SK-N-SH (cell line): Measurements from ENCODE around the gene PRC1. TPM values are rescaled to one million over a fixed set of nuclear protein-coding genes. Genes with fewer than 3 reads are reported as not detected.
"Not testable (repeated sequence)": the region's sequence is repeated elsewhere in the genome, so short reads cannot be mapped to it uniquely, and the experiment has no call there.

Experiments used
- CTCF ChIA-PET: fragments of 300-600, 350-600 bp; formaldehyde crosslinking; extraction: SDS; loops from one replicate; lab custom pipeline; 2021; lab: Yijun Ruan, JAX
- POLR2A ChIA-PET: fragments of 350-600 bp; sonication (Branson Sonifier 250); formaldehyde crosslinking; extraction: SDS; loops from one replicate; lab custom pipeline; 2020; ENCODE audit warnings: antibody characterized with exemption, inconsistent platforms; lab: Yijun Ruan, JAX
- DNase-seq: peaks from one replicate; pipeline ENCODE4 v3.0.0; 2012
- H2AFZ ChIP-seq: fragments of 200-600 bp; sonication (generic); 2 replicates; pipeline ENCODE4 v1.8.1; 2016; ENCODE audit warnings: antibody characterized with exemption, mild to moderate bottlenecking, low read depth
- H3F3A ChIP-seq: fragments of 200-600 bp; sonication (generic); replicated peaks from 2 replicates; pipeline ENCODE3; 2016; ENCODE audit warnings: antibody characterized with exemption, mild to moderate bottlenecking; ENCODE audit not compliant: insufficient read depth
- H3K27ac ChIP-seq, 2 experiments: fragments of 200-500 bp in 1 of 2; fragments of 200-600 bp in 1 of 2; sonication (Bioruptor generic) in 1 of 2; sonication (generic), shearing (Covaris generic) in 1 of 2; 2 replicates each; pipeline versions ENCODE4 v1.5.1 to v1.6.1; 2014 to 2016; ENCODE audit warnings: low read depth in 2 of 2, inconsistent platforms in 1 of 2, low read length in 1 of 2, mild to moderate bottlenecking in 1 of 2, mixed read lengths in 1 of 2
- H3K27me3 ChIP-seq: fragments of 200-600 bp; sonication (generic), shearing (Covaris generic); 2 replicates; pipeline ENCODE4 v1.6.1; 2016; ENCODE audit warnings: mixed run types; ENCODE audit not compliant: insufficient read depth
- H3K36me3 ChIP-seq, 2 experiments: fragments of 200-500 bp in 1 of 2; fragments of 200-600 bp in 1 of 2; sonication (Bioruptor generic) in 1 of 2; sonication (generic) in 1 of 2; replicated peaks in 1 of 2; 2 replicates each; pipeline versions ENCODE3 to v1.5.1; 2014 to 2016; ENCODE audit warnings: low read length in 1 of 2, mild to moderate bottlenecking in 1 of 2; ENCODE audit not compliant: insufficient read depth in 2 of 2, control insufficient read depth in 1 of 2
- H3K4me1 ChIP-seq, 2 experiments: fragments of 200-500 bp in 1 of 2; fragments of 200-600 bp in 1 of 2; sonication (Bioruptor generic) in 1 of 2; sonication (generic), shearing (Covaris generic) in 1 of 2; 2 replicates each; pipeline versions ENCODE4 v1.5.1 to v1.6.1; 2014 to 2016; ENCODE audit warnings: low read depth in 1 of 2, low read length in 1 of 2, mixed run types in 1 of 2; ENCODE audit not compliant: insufficient read depth in 2 of 2, control insufficient read depth in 1 of 2
- H3K4me2 ChIP-seq: fragments of 200-600 bp; sonication (generic), shearing (Covaris generic); 2 replicates; pipeline ENCODE4 v1.6.1; 2017; ENCODE audit warnings: mixed run types
- H3K4me3 ChIP-seq, 2 experiments: fragments of 200-500 bp in 1 of 2; fragments of 200-600 bp in 1 of 2; sonication (Bioruptor generic) in 1 of 2; sonication (generic), shearing (Covaris generic) in 1 of 2; 2 replicates each; pipeline versions ENCODE4 v1.5.1 to v1.8.1; 2014 to 2016; ENCODE audit warnings: low read depth in 2 of 2, inconsistent platforms in 1 of 2, low read length in 1 of 2, mild to moderate bottlenecking in 1 of 2, mixed read lengths in 1 of 2, moderate library complexity in 1 of 2
- H3K79me2 ChIP-seq: fragments of 200-600 bp; sonication (generic); 2 replicates; pipeline ENCODE4 v1.8.1; 2017; ENCODE audit warnings: mild to moderate bottlenecking; ENCODE audit not compliant: insufficient read depth
- H3K9ac ChIP-seq: fragments of 200-600 bp; sonication (generic); 2 replicates; pipeline ENCODE4 v1.6.1; 2017; ENCODE audit warnings: mixed run types
- H3K9me2 ChIP-seq: fragments of 200-600 bp; sonication (generic); 2 replicates; pipeline ENCODE4 v1.6.1; 2017; ENCODE audit warnings: mixed run types
- H3K9me3 ChIP-seq: fragments of 200-600 bp; sonication (generic); 2 replicates; pipeline ENCODE4 v1.6.1; 2017; ENCODE audit warnings: mixed run types, mild to moderate bottlenecking, moderate library complexity
- H4K20me1 ChIP-seq: fragments of 200-600 bp; sonication (generic); 2 replicates; pipeline ENCODE4 v1.6.1; 2017; ENCODE audit warnings: mild to moderate bottlenecking, mixed run types; ENCODE audit not compliant: insufficient read depth
- ELF1 ChIP-seq: IDR thresholded peaks from 2 replicates; pipeline ENCODE4 v1.4.0; 2012
- EZH2phosphoT487 ChIP-seq: fragments of 200-600 bp; sonication (generic); IDR thresholded peaks from 2 replicates; pipeline ENCODE4 v1.6.1; 2017; ENCODE audit warnings: low read depth, mixed run types, mild to moderate bottlenecking, antibody characterized with exemption, moderate library complexity, borderline replicate concordance
- FOXJ3 ChIP-seq: sonication (generic); formaldehyde crosslinking; IDR thresholded peaks from 2 replicates; pipeline ENCODE4 v1.5.1; 2020; ENCODE audit warnings: mild to moderate bottlenecking, missing genetic modification reagents
- GATA2 ChIP-seq: sonication (generic); formaldehyde crosslinking; IDR thresholded peaks from 2 replicates; pipeline ENCODE4 v1.5.0; 2020; ENCODE audit warnings: mild to moderate bottlenecking, missing genetic modification reagents
- MEF2A ChIP-seq: IDR thresholded peaks from 2 replicates; pipeline ENCODE4 v1.4.0; 2012; ENCODE audit warnings: low read depth, borderline replicate concordance
- POLR2AphosphoS5 ChIP-seq: IDR thresholded peaks from 2 replicates; pipeline ENCODE4 v1.6.1; 2012; ENCODE audit warnings: low read depth, low read length
- RAD21 ChIP-seq: IDR thresholded peaks from 2 replicates; pipeline ENCODE4 v1.6.1; 2012; ENCODE audit warnings: mild to moderate bottlenecking, low read length
- SIN3A ChIP-seq: IDR thresholded peaks from 2 replicates; pipeline ENCODE4 v1.6.1; 2012; ENCODE audit warnings: low read depth, mild to moderate bottlenecking, low read length, moderate library complexity, borderline replicate concordance
- SMC3 ChIP-seq: IDR thresholded peaks from 2 replicates; pipeline ENCODE4 v1.6.1; 2012; ENCODE audit warnings: low read depth, low read length, improper control_type of control experiment
- TAF1 ChIP-seq: IDR thresholded peaks from 2 replicates; pipeline ENCODE4 v1.6.1; 2012; ENCODE audit warnings: low read depth, mild to moderate bottlenecking, low read length, moderate library complexity, borderline replicate concordance
- TEAD4 ChIP-seq: IDR thresholded peaks from 2 replicates; pipeline ENCODE4 v1.4.0; 2012; ENCODE audit warnings: mild to moderate bottlenecking, borderline replicate concordance; ENCODE audit not compliant: insufficient read depth
- WGBS: methylation state at CpG from one replicate; pipeline ENCODE4 v1.1.6; 2017; ENCODE audit warnings: low lambda C conversion rate; 5-methylcytosine and 5-hydroxymethylcytosine counted together
- polyA plus RNA-seq, 3 experiments: library from polyadenylated mRNA; depleted of rRNA; stranded (reverse); fragments of >200 nt; gene quantifications; 2 replicates each; pipeline ENCODE4 v1.2.3, GENCODE V29; 2012
- TF ChIP-seq, protein P1 (sequence below): IDR thresholded peaks from 2 replicates; pipeline ENCODE4; 2012
- TF ChIP-seq, protein P2 (sequence below): IDR thresholded peaks from 2 replicates; pipeline ENCODE4 v1.4.0; 2012; ENCODE audit warnings: low read depth, borderline replicate concordance

PRC1 gene
- polyA plus RNA-seq, 1 of the 3 experiments (the other 2 are of a cell fraction): 125 TPM

DNA sequence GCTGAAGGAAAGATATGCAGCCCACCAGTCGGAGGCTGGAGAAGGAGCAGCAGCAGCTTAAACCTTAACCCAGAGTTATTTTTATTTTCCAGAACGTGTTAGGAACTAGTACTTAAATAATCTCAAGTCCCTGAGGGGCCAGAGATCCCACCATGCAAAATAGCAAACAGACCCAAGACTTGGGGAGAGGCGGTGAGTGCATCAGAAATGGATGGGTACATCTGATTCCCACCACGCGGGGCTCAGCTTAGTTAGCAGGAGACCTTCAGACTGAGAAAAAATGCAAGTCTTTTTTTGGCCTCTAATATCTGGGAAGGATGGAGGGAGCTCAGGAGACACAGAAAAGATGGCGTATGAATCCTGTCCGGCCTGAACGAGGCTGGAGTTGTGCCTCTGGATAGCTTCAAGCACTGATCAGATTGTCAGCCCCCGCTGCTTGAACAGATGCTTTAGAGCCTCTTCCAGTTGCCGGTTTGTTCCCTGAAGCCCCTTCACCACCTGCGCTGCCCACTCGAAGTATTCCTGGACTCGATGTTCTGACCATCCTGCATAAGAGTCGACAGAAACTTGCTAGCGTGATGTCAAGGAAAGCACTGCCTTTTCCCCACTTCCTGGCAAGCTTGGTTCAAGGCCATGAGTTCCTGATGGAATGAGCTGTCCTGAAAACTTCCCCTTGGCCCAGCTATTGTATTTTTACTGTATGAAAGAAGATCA, 63.3 kb downstream of the PRC1 start:
- Histone ChIP-seq H3K9ac (no peak overlapping the region), H3K4me3 (peak overlapping the region; percentile 84 to 89; a peak in 3 of 4 replicates), H3K4me2 (peak overlapping the region; percentile 97), H3K36me3 (no peaks in the 10 kb centered on the region), H3K4me1 (peaks cover 6 to 35% of the 10 kb centered on the region in 2 experiments; a peak in 2 of 4 replicates), H3K27me3 (no peaks in the 10 kb centered on the region), H3F3A (peaks cover 22% of the 10 kb centered on the region), H3K9me2 (no peaks in the 10 kb centered on the region), H3K27ac (peak overlapping the region; percentile 52 to 60; a peak in 3 of 4 replicates), H4K20me1 (no peaks in the 10 kb centered on the region), H3K79me2 (peaks cover 9% of the 10 kb centered on the region), H3K9me3 (no peaks in the 10 kb centered on the region), H2AFZ (0 out of 2 replicates have a peak overlapping the region, but pooled peaks have one; percentile 98)
- ChIA-PET POLR2A (interaction anchor here (2.2 to 4.8 kb wide), 4 partner anchors 23 to 35 kb away, joined by 8 to 23 read pairs (median 10); partner anchors contain the start of genes MAN2A2 and RCCD1), CTCF (interaction anchor here (0.6 to 11.5 kb wide), 19 partner anchors 13 to 343 kb away, joined by 3 to 142 read pairs (median 7); partner anchors contain the start of genes FES, MAN2A2 and RCCD1)
- 71% methylated on average over 15 of the region's 15 CpGs for WGBS
- no peak for DNase-seq
- TF ChIP-seq, protein P1, sequence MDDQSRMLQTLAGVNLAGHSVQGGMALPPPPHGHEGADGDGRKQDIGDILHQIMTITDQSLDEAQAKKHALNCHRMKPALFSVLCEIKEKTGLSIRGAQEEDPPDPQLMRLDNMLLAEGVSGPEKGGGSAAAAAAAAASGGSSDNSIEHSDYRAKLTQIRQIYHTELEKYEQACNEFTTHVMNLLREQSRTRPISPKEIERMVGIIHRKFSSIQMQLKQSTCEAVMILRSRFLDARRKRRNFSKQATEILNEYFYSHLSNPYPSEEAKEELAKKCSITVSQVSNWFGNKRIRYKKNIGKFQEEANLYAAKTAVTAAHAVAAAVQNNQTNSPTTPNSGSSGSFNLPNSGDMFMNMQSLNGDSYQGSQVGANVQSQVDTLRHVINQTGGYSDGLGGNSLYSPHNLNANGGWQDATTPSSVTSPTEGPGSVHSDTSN: no peak
- TF ChIP-seq GATA2 (CRISPR knock-in tag) (no peak), SIN3A (no peak)

DNA sequence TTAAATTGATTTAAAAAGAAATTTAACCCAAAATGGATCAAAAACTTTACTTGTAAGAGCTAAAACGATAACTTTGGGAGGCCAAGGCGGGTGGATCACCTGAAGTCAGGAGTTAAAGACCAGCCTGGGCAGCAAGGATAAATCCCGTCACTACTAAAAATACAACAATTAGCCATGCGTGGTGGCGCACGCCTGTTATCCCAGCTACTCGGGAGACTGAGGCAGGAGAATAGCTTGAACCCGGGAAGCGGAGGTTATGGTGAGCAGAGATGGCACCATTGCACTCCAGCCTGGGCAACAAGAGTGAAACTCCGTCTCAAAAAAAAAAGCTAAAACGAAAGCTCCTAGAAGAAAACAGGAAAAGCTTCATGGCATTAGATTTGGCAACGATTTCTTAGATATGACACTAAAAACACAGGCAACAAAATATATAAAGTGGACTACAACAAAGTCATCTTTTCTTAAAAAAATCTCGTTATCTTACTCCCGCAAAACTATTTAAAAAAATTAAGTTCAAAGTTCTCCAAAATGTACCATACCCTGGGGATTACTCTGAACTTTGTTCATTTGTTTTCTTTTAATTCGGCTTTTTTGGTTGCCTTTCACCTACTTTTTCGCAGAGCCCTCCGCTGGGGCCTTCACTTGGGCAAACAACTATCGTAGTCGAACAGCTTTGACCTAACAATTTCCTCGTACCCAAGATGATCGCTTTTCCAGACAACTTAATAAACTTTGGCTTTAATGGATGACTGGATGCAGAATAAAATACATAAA, 64.9 kb downstream of the PRC1 start:
- Histone ChIP-seq H3K27ac (peak overlapping the region; percentile 52 to 91), H3K36me3 (no peaks in the 10 kb centered on the region), H2AFZ (peak overlapping the region; percentile 98), H3K79me2 (no peaks in the 10 kb centered on the region), H3K9ac (peak overlapping the region; percentile 48), H3K9me3 (no peaks in the 10 kb centered on the region), H3K4me2 (peak overlapping the region; percentile 97), H3K4me1 (peaks cover 6 to 28% of the 10 kb centered on the region in 2 experiments; a peak in 2 of 4 replicates), H3K4me3 (peak overlapping the region; percentile 59 to 65), H3K27me3 (no peaks in the 10 kb centered on the region), H3F3A (peaks cover 22% of the 10 kb centered on the region), H3K9me2 (no peaks in the 10 kb centered on the region), H4K20me1 (no peaks in the 10 kb centered on the region)
- CTCF ChIA-PET: interaction anchor here (1.0 to 11.5 kb wide), 7 partner anchors 15 to 104 kb away, joined by 3 to 142 read pairs (median 93); partner anchors contain the start of genes MAN2A2 and RCCD1
- 47% methylated on average over 21 of the region's 21 CpGs for WGBS
- TF ChIP-seq SMC3: no peak
- TF ChIP-seq SIN3A: no peak
- no peak for TF ChIP-seq ELF1
- TF ChIP-seq TEAD4: no peak
- TF ChIP-seq, protein P2, sequence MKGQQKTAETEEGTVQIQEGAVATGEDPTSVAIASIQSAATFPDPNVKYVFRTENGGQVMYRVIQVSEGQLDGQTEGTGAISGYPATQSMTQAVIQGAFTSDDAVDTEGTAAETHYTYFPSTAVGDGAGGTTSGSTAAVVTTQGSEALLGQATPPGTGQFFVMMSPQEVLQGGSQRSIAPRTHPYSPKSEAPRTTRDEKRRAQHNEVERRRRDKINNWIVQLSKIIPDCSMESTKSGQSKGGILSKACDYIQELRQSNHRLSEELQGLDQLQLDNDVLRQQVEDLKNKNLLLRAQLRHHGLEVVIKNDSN: no peak
- TF ChIP-seq TAF1: no peak
- TF ChIP-seq RAD21: no peak
- no peak for TF ChIP-seq GATA2 (CRISPR knock-in tag)
- TF ChIP-seq MEF2A: no peak
- TF ChIP-seq FOXJ3 (CRISPR knock-in tag): no peak
- TF ChIP-seq POLR2AphosphoS5: no peak
- no peak for TF ChIP-seq EZH2phosphoT487
- DNase-seq: no peak
- POLR2A ChIA-PET: interaction anchor here (0.6 to 0.7 kb wide), 3 partner anchors 12 to 744 kb away, joined by 3 to 5 read pairs (median 3); no protein-coding TSS in a partner anchor

DNA sequence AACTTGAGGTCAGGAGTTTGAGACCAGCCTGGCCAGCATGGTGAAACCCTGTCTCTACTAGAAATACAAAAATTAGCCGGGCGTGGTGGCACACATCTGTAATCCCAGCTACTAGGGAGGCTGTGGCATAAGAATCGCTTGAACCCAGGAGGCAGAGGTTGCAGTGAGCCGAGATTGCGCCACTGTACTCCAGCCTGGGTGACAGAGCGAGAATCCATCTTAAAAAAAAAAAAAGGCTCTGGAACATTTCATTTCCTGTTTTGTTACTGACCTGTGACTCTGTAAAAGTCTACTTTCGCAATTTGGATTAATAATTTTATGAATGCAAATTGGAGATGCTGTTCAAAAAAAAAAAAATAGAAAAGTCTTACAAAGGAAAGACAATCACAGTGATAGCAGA, 66.2 kb downstream of the PRC1 start:
- H3K27me3 ChIP-seq, DNase-seq, H3K9me2 ChIP-seq, H3K4me2 ChIP-seq, H2AFZ ChIP-seq, H4K20me1 ChIP-seq, CTCF ChIA-PET, H3K9ac ChIP-seq, H3K79me2 ChIP-seq, H3K27ac ChIP-seq, H3K36me3 ChIP-seq, H3K4me3 ChIP-seq, H3K9me3 ChIP-seq: not testable (repeated sequence)
- Histone ChIP-seq H3F3A (peaks cover 22% of the 10 kb centered on the region), H3K4me1 (peaks cover 6 to 22% of the 10 kb centered on the region in 2 experiments; a peak in 2 of 4 replicates)
- 97% methylated on average over 7 of the region's 7 CpGs for whole genome bisulfite sequencing
- POLR2A ChIA-PET: interaction anchor here (0.7 kb wide), 1 partner anchor 26 kb away, joined by 4 read pairs; the partner anchor contains the start of gene RCCD1
